SIG-M5 treated with dmso at 0.1 percent for 504 hours (cell line): Measurements from ENCODE around the gene IFT25.

Experiments used
- DNase-seq: peaks from one replicate; lab custom pipeline; 2025; ENCODE audit not compliant: unreplicated experiment; lab: John Stamatoyannopoulos, UW

IFT25 gene

DNA sequence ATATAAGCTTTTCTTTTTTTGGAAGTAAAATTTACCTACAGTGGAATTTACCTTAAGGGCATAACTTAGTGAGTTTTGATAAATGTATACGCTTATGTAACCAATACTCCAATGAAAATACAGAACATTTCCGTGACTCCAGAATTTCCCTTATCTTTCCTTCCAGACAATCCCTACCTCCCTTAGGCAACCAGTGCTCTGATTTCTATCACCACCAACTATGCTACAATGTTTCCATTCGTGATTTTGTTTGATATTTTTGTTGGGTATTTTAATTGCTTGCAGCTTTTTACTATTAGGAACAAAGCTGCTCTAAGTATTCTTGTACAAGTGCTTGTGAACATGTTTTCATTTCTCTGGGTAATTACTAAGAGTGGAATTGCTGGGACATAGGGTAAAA is 14.6 kb downstream of the IFT25 start:
- no peak for DNase-seq

DNA sequence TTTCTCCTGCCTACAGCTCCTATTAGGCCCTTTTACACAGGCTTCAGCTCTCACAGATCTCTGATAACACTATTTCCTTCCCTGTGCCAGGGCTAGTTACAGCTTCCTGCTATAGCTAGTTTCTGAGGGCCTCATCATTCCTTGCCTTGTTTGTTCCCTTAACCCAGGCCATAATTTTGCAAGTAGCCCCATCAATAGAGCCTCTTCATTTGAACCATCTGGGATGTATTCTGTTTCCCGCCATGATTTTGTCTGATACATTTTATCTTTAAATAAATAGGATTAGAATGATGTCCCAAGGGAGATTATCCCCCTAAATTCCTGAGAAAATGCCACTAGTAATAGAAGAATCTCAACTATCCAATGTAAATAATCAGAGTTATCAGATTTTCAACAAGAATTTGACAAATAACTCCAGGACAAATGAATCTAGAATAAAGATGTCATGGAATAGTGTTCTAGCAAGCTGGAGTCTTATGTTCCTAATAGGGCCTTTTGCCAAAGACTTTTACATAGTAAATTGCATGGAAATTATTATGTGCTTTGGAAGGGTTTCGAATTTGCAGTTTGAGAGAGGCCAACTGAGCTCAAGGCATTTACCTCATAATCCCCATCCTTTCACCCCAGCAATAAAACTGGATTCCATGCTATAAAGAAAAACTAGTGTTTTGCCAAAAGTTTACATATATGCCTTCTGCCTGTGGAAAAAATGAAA is 16.1 kb downstream of the IFT25 start:
- no peak for DNase-seq

GRCh38 chr1:53927376-53927881 is 18.1 kb downstream of the IFT25 start:
- no peak for DNase-seq

DNA sequence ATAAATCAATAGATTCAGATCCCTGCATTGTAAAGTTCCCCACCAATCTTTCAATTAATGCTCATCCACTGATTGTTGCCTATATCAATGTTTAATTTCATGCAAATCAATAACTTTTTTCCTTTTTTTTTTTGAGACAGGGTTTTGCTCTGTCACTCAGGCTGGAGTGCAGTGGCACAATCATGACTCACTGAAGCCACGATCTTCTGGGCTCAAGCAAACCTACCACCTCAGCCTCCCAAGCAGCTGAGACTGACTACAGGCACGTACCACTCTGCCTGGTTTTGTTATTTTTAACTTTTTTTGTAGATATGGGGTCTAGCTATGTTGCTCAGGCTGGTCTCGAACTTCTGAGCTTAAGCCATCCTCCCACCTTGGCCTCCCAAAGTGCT is 25.8 kb downstream of the IFT25 start:
- DNase-seq, result no peak

- DNase-seq, result no peak
Measured at GRCh38 chr1:53918343-53918742, 27.2 kb downstream of the IFT25 start.

DNA sequence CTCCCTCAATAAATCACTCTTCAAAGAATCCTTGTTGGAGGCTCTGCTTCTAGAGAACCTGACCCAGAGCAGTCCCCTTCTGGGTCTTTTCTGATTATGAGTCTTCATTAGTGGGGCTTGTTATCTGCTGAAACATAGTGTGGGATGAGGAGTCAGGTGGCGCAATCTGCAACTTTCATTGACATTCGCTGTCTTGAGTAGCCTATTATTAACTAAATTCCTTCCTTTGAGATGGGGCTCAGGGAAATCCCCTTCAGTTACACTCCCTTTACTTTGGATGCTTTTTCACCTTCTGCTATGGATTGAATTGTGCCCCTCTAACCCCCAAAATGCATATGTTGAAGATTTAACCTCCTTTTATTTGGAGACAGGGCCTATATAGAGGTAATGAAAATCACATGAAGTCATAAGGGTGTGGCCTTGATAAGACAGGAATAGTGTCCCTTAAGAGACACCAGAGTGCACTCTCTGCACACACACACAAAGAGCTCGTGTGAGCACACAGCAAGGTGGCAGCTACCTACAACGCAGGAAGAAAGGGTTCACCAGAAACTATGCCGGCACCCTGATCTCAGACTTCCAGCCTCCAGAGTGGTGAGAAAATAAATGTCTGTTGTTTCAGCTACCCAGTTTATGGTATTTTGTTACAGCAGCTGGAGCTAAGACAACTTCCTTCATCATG is 32.0 kb downstream of the IFT25 start:
- no peak for DNase-seq

DNA sequence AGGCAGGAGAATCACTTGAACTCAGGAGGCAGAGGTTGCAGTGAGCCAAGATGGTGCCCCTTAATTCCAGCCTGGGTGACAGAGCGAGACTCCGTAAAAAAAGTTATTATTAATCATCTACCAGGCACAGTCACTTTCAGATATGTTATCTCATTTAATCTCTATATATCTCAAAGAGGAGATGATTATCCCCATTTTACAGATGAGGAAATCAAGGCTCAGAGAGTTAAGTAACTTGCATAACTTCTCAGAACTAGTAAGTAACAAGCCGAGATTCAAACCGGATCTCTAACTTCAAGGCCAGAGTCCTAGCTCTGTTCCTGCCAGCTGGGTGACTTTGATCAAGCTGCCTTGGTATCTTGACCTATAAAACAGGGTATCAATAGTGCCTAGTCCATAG is 34.1 kb downstream of the IFT25 start:
- DNase-seq, result no peak

GRCh38 chr1:53909946-53910345 is 35.6 kb downstream of the IFT25 start:
- DNase-seq, result no peak

DNA sequence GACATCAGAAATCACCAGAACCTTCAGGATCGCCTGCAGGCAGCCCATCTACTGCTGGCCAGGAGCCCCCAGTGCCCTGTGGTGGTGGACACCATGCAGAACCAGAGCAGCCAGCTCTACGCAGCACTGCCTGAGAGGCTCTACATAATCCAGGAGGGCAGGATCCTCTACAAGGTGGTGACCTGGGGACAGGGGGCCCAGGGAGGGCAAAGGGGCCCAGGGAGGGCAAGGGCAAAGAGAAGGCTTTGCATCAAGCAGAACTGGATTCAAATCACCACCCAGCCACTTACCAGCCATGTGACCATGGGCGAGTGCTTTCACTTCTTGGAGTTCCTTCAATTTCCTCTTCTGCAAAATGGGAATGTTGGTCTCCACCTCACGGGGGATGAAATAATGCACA is 39.4 kb downstream of the IFT25 start:
- no peak for DNase-seq

DNA sequence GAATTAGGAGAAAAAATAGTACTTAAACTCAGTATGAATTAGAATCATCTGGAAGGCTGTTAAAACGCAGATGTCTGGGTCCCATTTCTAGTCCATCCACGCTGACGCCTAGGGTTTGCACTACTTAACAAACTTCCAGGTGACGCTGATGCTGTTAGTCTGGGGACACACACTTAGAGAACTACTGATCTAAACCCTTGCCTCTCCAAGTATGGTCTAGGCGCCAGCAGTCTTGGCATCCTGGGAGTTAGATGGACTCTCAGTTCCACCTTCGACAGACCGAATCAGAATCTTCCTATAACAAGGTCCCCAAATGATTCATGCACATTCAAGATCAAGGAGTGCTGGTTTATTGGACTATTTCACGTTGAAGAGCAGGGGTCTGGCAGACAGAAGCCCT is 40.0 kb downstream of the IFT25 start:
- DNase-seq, result no peak

GRCh38 chr1:53902235-53903138 is 43.0 kb downstream of the IFT25 start:
- DNase-seq, result no peak

DNA sequence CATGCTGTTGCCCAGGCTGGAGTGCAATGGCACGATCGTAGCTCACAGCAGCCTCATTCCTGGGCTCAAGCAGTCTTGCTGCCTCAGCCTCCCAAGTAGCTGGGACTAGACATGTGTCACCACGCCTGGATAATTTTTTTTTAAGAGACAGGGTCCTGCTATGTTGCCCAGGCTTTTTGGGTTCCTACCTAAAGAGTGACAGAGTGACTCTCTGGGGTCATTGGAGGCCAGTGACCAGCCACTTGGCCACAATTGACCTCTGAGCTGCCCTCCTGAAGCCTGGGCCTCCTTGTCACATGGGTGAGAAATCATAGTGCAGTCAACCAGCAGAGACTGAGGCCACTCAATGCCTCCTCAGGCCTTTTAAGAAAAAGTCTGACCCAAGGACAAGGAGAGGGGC is 45.8 kb downstream of the IFT25 start:
- no peak for DNase-seq

GRCh38 chr1:53899206-53899628 is 46.3 kb downstream of the IFT25 start:
- DNase-seq, result no peak

DNA sequence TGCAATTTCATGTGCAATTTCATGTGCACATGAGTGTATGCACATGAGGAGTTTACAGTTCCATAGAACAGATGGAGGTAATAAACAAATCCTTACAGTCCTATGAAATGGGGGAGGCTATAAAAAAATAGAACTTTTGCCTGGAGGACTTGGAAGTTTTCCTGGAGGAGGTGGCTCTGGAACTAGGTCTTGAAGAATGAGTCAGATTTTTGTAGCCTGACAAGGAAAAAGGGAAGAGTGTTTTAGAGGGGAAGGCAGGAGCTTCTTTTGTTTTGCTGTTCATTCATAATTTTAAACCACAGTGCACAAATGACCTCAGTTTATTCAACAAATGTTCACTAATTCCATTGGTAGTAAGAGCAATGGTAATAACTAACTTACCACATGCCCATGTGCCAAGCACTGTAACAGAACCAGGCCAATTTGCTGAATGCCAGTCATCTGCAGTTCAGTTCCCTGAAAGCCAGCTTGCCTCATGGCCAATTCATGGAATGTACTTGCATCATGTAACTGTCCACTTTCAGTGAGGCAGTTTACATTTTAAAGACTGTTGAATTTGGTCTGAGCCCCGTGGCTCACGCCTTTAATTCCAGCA is 48.8 kb downstream of the IFT25 start:
- no peak for DNase-seq

DNA sequence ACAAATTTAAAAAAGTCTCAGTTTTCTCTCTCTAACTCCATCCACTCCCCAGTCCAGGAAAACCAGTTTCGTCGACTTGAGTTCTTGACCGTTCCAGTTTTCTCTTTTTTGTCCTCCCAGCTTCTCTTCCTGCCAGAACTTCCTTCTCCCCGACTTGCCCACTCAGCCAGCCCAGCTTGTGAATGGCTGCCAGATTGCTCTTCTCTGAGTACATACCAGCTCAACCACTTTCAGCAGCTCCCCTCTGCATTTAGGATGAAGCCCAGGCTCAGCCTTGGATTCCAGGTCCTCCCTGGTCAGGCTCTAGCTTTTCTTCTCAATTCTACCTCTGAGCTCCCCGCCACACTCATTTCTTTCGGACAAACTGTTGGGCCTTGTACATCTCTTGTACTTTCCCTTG is 50.1 kb downstream of the IFT25 start:
- DNase-seq, result no peak

DNA sequence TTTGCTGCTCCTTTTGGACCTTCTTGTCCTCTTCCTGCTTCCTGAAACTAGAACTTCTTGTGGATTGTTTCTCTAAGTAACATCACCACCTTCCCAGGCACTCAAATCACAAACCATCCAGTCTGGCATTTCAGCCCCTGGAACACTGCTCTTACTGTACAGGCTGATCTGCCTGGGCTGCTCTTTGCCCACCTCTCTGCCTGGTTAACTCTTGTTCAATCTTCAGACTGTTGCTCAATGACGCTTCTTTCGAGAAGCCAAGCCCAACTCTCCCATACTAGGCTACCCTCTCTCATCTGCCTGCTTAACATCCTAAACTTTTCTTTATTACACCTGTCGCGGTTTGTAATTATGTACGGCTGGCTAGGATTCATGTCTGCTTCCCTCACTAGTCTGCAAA is 50.9 kb downstream of the IFT25 start:
- no peak for DNase-seq

- no peak for DNase-seq
Measured at GRCh38 chr1:53893999-53894636, 51.4 kb downstream of the IFT25 start, which contains the start of gene DIO1. Gene DIO1, plus strand, starts transcription at chr1:53894187. Its CDS starts 24 bp downstream, at chr1:53894211.

DNA sequence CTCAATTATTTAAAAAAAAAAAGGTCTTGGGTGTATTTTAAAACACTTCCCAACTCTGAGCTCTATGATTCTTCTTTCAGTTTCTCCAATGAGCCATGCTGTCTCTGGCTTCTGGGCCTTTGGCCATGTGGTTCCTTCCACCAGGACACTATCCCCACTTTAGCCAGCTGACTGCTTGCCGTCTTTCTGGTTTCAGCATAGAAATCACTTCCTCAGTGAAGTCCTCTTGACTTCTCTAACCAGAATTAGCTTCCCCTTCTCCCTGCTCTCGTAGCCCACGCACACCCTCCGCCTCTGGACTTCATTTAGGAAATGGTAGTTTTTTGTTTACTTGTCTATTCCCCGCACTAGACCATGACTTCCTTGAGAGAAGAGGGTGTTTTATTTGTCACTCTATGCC is 52.6 kb downstream of the IFT25 start:
- DNase-seq, result peak; percentile 46

DNA sequence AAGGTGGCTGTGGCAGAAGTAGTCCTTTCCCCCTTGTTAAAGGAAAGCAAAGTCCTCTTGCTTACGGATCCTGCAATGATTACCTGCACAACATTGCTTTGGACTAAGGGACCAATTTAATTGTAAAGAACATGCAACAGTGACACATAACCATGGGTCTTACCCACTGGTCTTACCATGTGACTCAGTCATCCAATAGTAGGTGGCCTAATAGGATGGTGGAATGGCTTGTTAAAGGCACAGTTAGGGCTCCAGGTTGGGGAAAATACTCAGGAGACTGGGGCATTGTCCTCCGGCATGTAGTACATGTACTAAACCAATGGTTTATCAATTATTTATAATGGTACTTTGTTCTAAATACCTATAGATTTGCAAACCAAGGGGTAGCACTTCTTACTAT is 53.8 kb downstream of the IFT25 start:
- DNase-seq, result no peak

GRCh38 chr1:53891018-53891417 is 54.5 kb downstream of the IFT25 start:
- no peak for DNase-seq

- no peak for DNase-seq
Measured at GRCh38 chr1:53890522-53890941, 55.0 kb downstream of the IFT25 start.
